Choroid plexus epithelial cell (primary cell): ENCODE data around the gene GALK1.

Source experiments
- DNase-seq: peaks from one replicate; pipeline ENCODE4 v3.0.0-alpha.2; 2010; ENCODE audit warnings: low read depth
- H3K4me3 ChIP-seq: 2 replicates; pipeline ENCODE4 v1.5.1; 2011; ENCODE audit warnings: low read depth, mild to moderate bottlenecking, control low read depth, low read length, moderate library complexity
- CTCF ChIP-seq: conservative IDR thresholded peaks from 2 replicates; pipeline ENCODE4 v1.5.1; 2011; ENCODE audit warnings: low read depth, mild to moderate bottlenecking, control low read depth, inconsistent platforms, low read length, moderate library complexity

Gene GALK1

GRCh38 chr17:75756451-75757085 is 8.4 kb downstream of the GALK1 start:
- no peak for DNase-seq
- no peak overlapping the region for H3K4me3 ChIP-seq
- no peak for TF ChIP-seq CTCF

DNA sequence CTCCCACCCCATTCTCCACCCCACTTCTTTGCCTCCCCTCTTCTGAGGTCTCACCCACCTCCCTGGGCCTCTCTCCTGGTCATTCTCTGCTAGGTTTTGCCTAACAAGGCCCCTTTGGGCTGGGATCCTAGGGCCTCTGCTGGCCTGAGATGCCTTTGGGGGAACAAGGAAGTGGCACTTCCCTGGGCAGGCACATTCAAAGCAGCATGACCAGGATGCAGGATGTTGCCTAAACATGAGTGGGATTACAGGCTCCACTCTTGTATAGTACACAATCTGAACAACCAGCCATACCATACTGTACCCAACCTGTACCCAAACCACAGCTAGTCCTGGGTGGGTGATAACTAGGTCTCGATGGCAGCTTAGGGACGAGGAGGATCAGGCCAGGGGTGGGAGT is 9.0 kb downstream of the GALK1 start:
- no peak overlapping the region for H3K4me3 ChIP-seq
- no peak for DNase-seq
- TF ChIP-seq CTCF: no peak

GRCh38 chr17:75755205-75755901 is 9.6 kb downstream of the GALK1 start:
- H3K4me3 ChIP-seq: no peak overlapping the region
- TF ChIP-seq CTCF: no peak
- no peak for DNase-seq

DNA sequence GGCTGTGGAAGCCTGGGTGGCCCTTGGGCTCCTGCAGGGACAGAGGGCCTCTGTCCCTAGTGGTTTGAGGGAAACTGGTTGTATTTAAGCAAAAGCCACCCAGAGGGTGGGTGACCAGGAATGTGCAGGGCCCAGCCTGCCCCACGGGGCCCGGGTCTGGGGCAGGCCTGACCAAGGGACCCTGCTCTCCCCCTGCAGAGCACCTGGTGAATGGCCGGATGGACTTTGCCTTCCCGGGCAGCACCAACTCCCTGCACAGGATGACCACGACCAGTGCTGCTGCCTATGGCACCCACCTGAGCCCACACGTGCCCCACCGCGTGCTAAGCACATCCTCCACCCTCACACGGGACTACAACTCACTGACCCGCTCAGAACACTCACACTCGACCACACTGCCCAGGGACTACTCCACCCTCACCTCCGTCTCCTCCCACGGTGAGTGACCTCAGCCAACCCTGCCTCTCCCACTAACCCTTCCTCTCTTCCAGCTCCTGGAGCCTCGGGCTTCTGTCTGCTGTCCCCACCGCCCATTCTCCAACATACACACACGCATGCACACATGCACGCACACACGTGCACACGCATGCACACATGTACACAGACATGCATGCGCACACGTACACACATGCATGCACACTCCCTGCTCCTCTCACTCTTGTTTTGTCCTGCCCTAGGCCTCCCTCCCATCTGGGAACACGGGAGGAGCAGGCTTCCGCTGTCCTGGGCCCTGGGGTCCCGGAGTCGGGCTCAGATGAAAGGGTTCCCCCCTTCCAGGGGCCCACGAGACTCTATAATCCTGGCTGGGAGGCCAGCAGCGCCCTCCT is 10.4 kb downstream of the GALK1 start:
- no peak for TF ChIP-seq CTCF
- no peak overlapping the region for H3K4me3 ChIP-seq
- no peak for DNase-seq

DNA sequence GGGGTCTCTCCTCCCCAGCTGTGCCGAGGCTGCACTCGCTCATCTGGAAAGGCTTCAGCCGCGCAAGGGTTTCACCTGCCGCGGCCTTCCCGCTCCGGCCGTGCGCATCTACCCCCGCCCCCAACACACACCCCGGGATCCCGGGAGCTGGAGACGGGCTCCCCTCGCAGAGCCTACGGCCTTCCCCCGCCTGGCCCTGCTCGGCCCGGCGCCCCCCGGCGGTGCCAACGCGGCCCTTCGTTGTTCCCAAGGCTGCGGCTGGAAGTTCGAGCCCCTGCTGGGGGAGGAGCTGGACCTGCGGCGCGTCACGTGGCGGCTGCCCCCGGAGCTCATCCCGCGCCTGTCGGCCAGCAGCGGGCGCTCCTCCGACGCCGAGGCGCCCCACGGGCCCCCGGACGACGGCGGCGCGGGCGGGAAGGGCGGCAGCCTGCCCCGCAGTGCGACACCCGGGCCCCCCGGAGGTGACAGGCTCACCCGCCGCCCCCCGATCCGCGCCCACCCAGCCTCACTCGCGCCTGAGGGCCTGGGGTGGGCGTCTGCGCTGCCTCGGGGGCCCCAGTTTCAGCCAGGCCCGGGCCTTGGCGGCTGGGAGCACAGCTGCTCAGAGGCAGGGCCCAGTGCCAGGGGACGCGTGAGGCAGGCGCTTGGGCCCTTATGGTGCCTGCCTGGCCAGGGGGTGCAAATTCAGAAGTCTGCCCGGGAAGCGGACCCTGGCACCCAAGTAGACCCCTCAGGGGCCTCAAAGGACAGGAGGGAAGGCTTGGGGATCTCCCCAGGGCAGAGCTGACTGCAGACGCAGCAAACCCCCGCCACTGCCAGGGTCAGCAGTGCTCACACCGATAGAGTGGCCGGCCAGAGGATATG is 11.2 kb downstream of the GALK1 start:
- DNase-seq: peak; percentile 71
- peak overlapping the region; percentile 59 for H3K4me3 ChIP-seq
- peak; percentile 45 for TF ChIP-seq CTCF

GRCh38 chr17:75752802-75753513 is 12.0 kb downstream of the GALK1 start:
- DNase-seq: no peak
- TF ChIP-seq CTCF: no peak
- H3K4me3 ChIP-seq: peak overlapping the region; percentile 59
